ENCODE measurements around the gene TPGS1.

DNA sequence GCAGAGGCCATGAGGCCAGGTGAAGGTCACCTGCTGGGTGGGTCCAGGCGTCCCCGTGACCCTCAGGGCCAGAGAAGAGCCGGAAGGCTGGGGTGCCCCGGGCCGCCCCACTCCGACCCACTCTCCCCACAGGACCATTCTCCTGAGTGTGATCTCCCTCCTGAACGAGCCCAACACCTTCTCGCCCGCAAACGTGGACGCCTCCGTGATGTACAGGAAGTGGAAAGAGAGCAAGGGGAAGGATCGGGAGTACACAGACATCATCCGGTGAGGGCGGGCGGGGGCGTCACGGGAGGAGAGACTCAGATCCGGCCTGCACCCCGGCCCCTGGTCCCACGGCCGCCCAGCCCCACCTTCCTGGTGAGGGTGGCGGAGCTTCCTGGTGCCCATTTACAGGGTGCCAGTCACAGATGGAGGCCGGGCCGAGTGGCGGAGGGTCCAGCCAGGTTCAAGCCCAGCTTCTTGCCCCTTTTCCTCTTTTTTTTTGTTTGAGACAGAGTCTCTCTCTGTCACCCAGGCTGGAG is 29.6 kb downstream of the TPGS1 start:
- TF ChIP-seq FOXK2 (IDR thresholded peaks at IDR 0.05), result no peak
- TF ChIP-seq HDGF (IDR thresholded peaks at IDR 0.05; ENCODE audit: borderline replicate concordance), result no peak
